Measurements from ENCODE around the gene OR52R1.

Gene OR52R1

GRCh38 chr11:4763096-4763495 is 41.1 kb downstream of the OR52R1 start:
- no peak for TF ChIP-seq CTCF (conservative IDR thresholded peaks at IDR 0.05; ENCODE audit: low read depth, low read length)
- H2AFZ ChIP-seq (ENCODE audit: low read depth): no peak overlapping the region

More at GRCh38 chr11:4763096-4763495, 41.1 kb downstream of the OR52R1 start:
- Histone ChIP-seq H3K27me3 (ENCODE audit: insufficient read depth, low read depth) (no peaks in the 10 kb centered on the region), H3K4me1 (ENCODE audit: low read depth, poor library complexity, severe bottlenecking) (no peaks in the 10 kb centered on the region), H3K4me2 (no peak overlapping the region), H3K27ac (no peak overlapping the region), H3K79me2 (ENCODE audit: insufficient read depth, low read depth) (no peaks in the 10 kb centered on the region), H4K20me1 (ENCODE audit: insufficient read depth) (no peaks in the 10 kb centered on the region), H3K4me3 (IDR thresholded peaks at IDR 0.05; ENCODE audit: insufficient read depth, low read depth, low read length) (no peak overlapping the region), H3K9ac (no peak overlapping the region), H3K36me3 (ENCODE audit: insufficient read depth) (no peaks in the 10 kb centered on the region)

All from KMS-11 (cell line).